Ovary (tissue), 10 donors: ENCODE data around the gene SAMD10. TPM values are rescaled to one million over a fixed set of nuclear protein-coding genes. Genes with fewer than 3 reads are reported as not detected.

Experiments
- DNase-seq, 5 donors: peaks; one replicate each; pipeline ENCODE4 v3.0.0-alpha.2; 2019 to 2020
- H3K27ac ChIP-seq, 2 donors: fragments of 200-600 bp; one replicate each; pipeline versions ENCODE4 v1.5.1 to v1.8.0; 2019 to 2022
- H3K27me3 ChIP-seq: fragments of 200-600 bp; one replicate; pipeline ENCODE4 v1.8.0; 2022
- H3K36me3 ChIP-seq: fragments of 200-600 bp; sonication (generic); one replicate; pipeline ENCODE4 v1.5.1; 2019
- H3K4me1 ChIP-seq: one replicate; pipeline ENCODE4 v1.8.1; 2013; ENCODE audit warnings: mild to moderate bottlenecking, moderate library complexity; ENCODE audit not compliant: insufficient read depth
- H3K4me3 ChIP-seq: fragments of 200-600 bp; sonication (generic); one replicate; pipeline ENCODE4 v1.5.1; 2017
- H3K9me3 ChIP-seq, 2 donors: fragments of 200-600 bp in 1 of 2; sonication (generic) in 1 of 2; one replicate each; pipeline versions ENCODE4 v1.5.1 to v1.8.1; 2013 to 2019; ENCODE audit warnings: mild to moderate bottlenecking in 1 of 2, moderate library complexity in 1 of 2
- CTCF ChIP-seq, 3 donors: fragments of 450-650 bp in 2 of 3; fragments of 200-600 bp in 1 of 3; IDR thresholded peaks; one replicate each; pipeline versions ENCODE4 v1.5.1 to v1.8.0; 2016 to 2022; ENCODE audit warnings: antibody characterized with exemption in 3 of 3, mild to moderate bottlenecking in 1 of 3
- EP300 ChIP-seq: sonication (generic); formaldehyde crosslinking; IDR thresholded peaks from one replicate; pipeline ENCODE4 v1.6.1; 2017; ENCODE audit warnings: antibody characterized with exemption
- POLR2A ChIP-seq: fragments of 450-650 bp; IDR thresholded peaks from one replicate; pipeline ENCODE4 v1.6.1; 2017; ENCODE audit warnings: antibody characterized with exemption, mild to moderate bottlenecking, moderate library complexity
- WGBS, 3 donors: extraction: QIAGEN DNeasy Blood & Tissue Kit in 1 of 3; methylation state at CpG; one replicate each; pipeline versions ENCODE4 v1.1.5 to v1.1.7; 2013 to 2017; 5-methylcytosine and 5-hydroxymethylcytosine counted together
- intact Hi-C, 4 donors: fragments of 100-400 bp; cut with DNase I; formaldehyde crosslinking; loops; one replicate each; pipeline versions ENCODE4 v1.11.0 to v1.15.1; 2022 to 2023
- long read RNA-seq, 3 donors: library from polyadenylated mRNA in 2 of 3; unstranded in 2 of 3; transcript quantifications; one replicate each; pipeline ENCODE4 v2.0.0 and lab custom pipeline, GENCODE V29; 2021 to 2026
- polyA plus RNA-seq, 2 donors: library from polyadenylated mRNA; stranded (reverse); fragments of 200-250 nt in 1 of 2; fragments of 350-450 nt in 1 of 2; fragmentation: Illumina TruSeq in 1 of 2; extraction: RNeasy Lipid Tissue Mini Kit (QIAGEN cat#74804) in 1 of 2; gene quantifications; one replicate each; pipeline ENCODE4 v1.2.3, GENCODE V29; 2013 to 2014
- total RNA-seq, 7 donors: library from RNA; depleted of rRNA in 2 of 7; stranded (reverse); fragments of >200 nt in 2 of 7; fragmentation: NEBNext Ultra II Directional in 3 of 7; extraction: Animal tissue kit (Norgen Biotek cat#: 25700) in 3 of 7; gene quantifications; one replicate each; pipeline versions ENCODE4 v1.1.0 to v1.2.4, GENCODE V29; 2016 to 2023
- donor health status: DM: no; HTN: no; CAD: no; lungs with moderate emphysema.
- donor health status: DM: no; HTN: no; CAD: no.
- donor health status: Bipolar disorder and iron deficiency.
- donor health status: DM: yes; HTN: yes; CAD: no.
- donor health status: DM: no; HTN: no; CAD: no.
- donor health status: DM: yes; HTN: yes; CAD: no.

Gene SAMD10
- total RNA-seq (1 to 10 TPM in 2 of 7 donors, under 1 TPM in 5; 0.20 to 3.1 (median 0.65) TPM), polyA plus RNA-seq (under 1 TPM; 0.27 to 0.50 TPM)
- long read RNA-seq, donor 1, partial matches to known transcripts: 0 of 1 reads
- long read RNA-seq, donor 1, other reads (novel, unspliced or antisense): 0 of 1 reads
- long read RNA-seq, donor 2, partial matches to known transcripts: 0 of 1 reads
- long read RNA-seq, donor 2, other reads (novel, unspliced or antisense): 0 of 1 reads
- long read RNA-seq, donor 3, partial matches to known transcripts: 1 of 3 reads
- long read RNA-seq, donor 3, other reads (novel, unspliced or antisense): 1 of 3 reads

GRCh38 chr20:63979557-63980316 is at the start of gene SAMD10:
TSS of gene SAMD10 (minus strand) at chr20:63979642. CDS start at chr20:63979467, 175 bp downstream.
- Histone ChIP-seq H3K36me3 (no peaks in the 10 kb centered on the region), H3K4me3 (peak within 1 kb of the TSS; percentile 83), H3K4me1 (peaks cover 16% of the 10 kb centered on the region), H3K27me3 (peaks cover 5% of the 10 kb centered on the region), H3K9me3 (no peaks in the 10 kb centered on the region), H3K27ac (no peak within 1 kb of the TSS)
- TF ChIP-seq POLR2A: no peak
- 3 to 6% (median 4%) methylated on average over 31 to 52 of the region's 52 CpGs for WGBS, 3 donors
- intact Hi-C loops: loop anchor here in 2 of 4 donors (5.0 to 10.0 kb wide), 2 partner anchors 205 to 442 kb away; partner anchors contain the start of gene PTK6 (in 1 of the 2)
- peak in 4 of 5 donors; percentile 23 to 61 (median 59) for DNase-seq

GRCh38 chr20:64027981-64028685 is 48.7 kb upstream of the SAMD10 start:
- intact Hi-C loops: no loop called here

GRCh38 chr20:64025826-64026412 is 46.5 kb upstream of the SAMD10 start:
- TF ChIP-seq POLR2A: no peak
- TF ChIP-seq EP300: no peak
- no peak for TF ChIP-seq CTCF (IDR thresholded peaks at IDR 0.05)
- intact Hi-C loops: no loop called here
- H3K9me3 ChIP-seq: no peaks in the 10 kb centered on the region
- H3K4me1 ChIP-seq: no peaks in the 10 kb centered on the region
- WGBS, 3 donors: 92 to 93% (median 92%) methylated on average over 29 of the region's 29 CpGs
- no peak overlapping the region for H3K4me3 ChIP-seq
- no peaks in the 10 kb centered on the region for H3K36me3 ChIP-seq
- no peak for DNase-seq
- H3K27me3 ChIP-seq: no peaks in the 10 kb centered on the region
- H3K27ac ChIP-seq: no peak overlapping the region

More at GRCh38 chr20:64027981-64028685, 48.7 kb upstream of the SAMD10 start:
- WGBS, 3 donors: 85 to 91% (median 87%) methylated on average over 24 of the region's 24 CpGs
- no peak overlapping the region for H3K27ac ChIP-seq
- H3K36me3 ChIP-seq: no peaks in the 10 kb centered on the region
- no peaks in the 10 kb centered on the region for H3K27me3 ChIP-seq
- TF ChIP-seq CTCF (IDR thresholded peaks at IDR 0.05): no peak
- TF ChIP-seq POLR2A: no peak
- TF ChIP-seq EP300: no peak
- no peaks in the 10 kb centered on the region for H3K4me1 ChIP-seq
- no peak overlapping the region for H3K4me3 ChIP-seq
- no peaks in the 10 kb centered on the region for H3K9me3 ChIP-seq
- DNase-seq: no peak

- Histone ChIP-seq H3K27me3 (no peaks in the 10 kb centered on the region), H3K4me1 (no peaks in the 10 kb centered on the region), H3K9me3 (no peaks in the 10 kb centered on the region), H3K27ac (no peak overlapping the region), H3K36me3 (no peaks in the 10 kb centered on the region), H3K4me3 (no peak overlapping the region)
- 94 to 96% (median 95%) methylated on average over 18 of the region's 18 CpGs for WGBS, 3 donors
- TF ChIP-seq EP300 (no peak), CTCF (IDR thresholded peaks at IDR 0.05) (no peak), POLR2A (no peak)
- DNase-seq: no peak
- intact Hi-C loops: no loop called here
Observed at GRCh38 chr20:64025101-64025825, 45.8 kb upstream of the SAMD10 start.
